Prostate gland (tissue), 2 donors: ENCODE results near the gene DDN.

ENCODE experiments used
- CTCF ChIP-seq, 4 experiments: fragments of 200-600 bp in 2 of 4; fragments of 450-650 bp in 2 of 4; sonication (generic) in 2 of 4; IDR thresholded peaks; 1 replicate in 3 of 4; 2 replicates in 1 of 4; pipeline ENCODE4 v1.5.1; 2016 to 2019; ENCODE audit warnings: antibody characterized with exemption in 4 of 4, mild to moderate bottlenecking in 2 of 4, moderate library complexity in 2 of 4
- POLR2A ChIP-seq: fragments of 450-650 bp; IDR thresholded peaks from one replicate; pipeline ENCODE4 v1.6.1; 2016; ENCODE audit warnings: antibody characterized with exemption, mild to moderate bottlenecking

- no peak for TF ChIP-seq CTCF (IDR thresholded peaks at IDR 0.05)
- TF ChIP-seq POLR2A: no peak
Measured at GRCh38 chr12:48965298-48965838, 33.8 kb downstream of the DDN start.
